Right lobe of liver (tissue), 6 donors: ENCODE measurements around the gene GATA6. TPM values are rescaled to one million over a fixed set of nuclear protein-coding genes. Genes with fewer than 3 reads are reported as not detected.

ENCODE experiments used
- ATAC-seq, 4 donors: fragments of 200-7000 bp; cut with Tn5 transposase; one replicate each; pipeline ENCODE4 v1.9.1; 2020; ENCODE audit warnings: mild to moderate bottlenecking in 4 of 4, moderate library complexity in 4 of 4
- DNase-seq, 3 donors: peaks; one replicate each; pipeline ENCODE4 v3.0.0-alpha.2; 2020
- H3K27ac ChIP-seq, 3 donors: fragments of 200-600 bp; one replicate each; pipeline ENCODE4 v1.8.0; 2022
- H3K27me3 ChIP-seq, 2 donors: fragments of 200-600 bp; one replicate each; pipeline ENCODE4 v1.8.0; 2022
- H3K36me3 ChIP-seq, 4 donors: fragments of 200-600 bp; sonication (generic) in 1 of 4; one replicate each; pipeline versions ENCODE4 v1.5.1 to v1.8.0; 2017 to 2022; ENCODE audit warnings: control low read depth in 1 of 4
- H3K4me1 ChIP-seq, 4 donors: fragments of 200-600 bp; sonication (generic) in 1 of 4; one replicate each; pipeline versions ENCODE4 v1.5.1 to v1.8.0; 2017 to 2022; ENCODE audit warnings: control low read depth in 1 of 4
- H3K4me3 ChIP-seq, 3 donors: fragments of 200-600 bp; one replicate each; pipeline ENCODE4 v1.8.0; 2022
- H3K9me3 ChIP-seq, 4 donors: fragments of 200-600 bp; sonication (generic) in 1 of 4; one replicate each; pipeline versions ENCODE4 v1.5.1 to v1.8.0; 2017 to 2022; ENCODE audit warnings: control low read depth in 1 of 4
- POLR2A ChIP-seq: fragments of 450-650 bp; IDR thresholded peaks from one replicate; pipeline ENCODE4 v1.6.1; 2017; ENCODE audit warnings: antibody characterized with exemption, mild to moderate bottlenecking
- WGBS: methylation state at CpG from one replicate; pipeline ENCODE4 v1.1.6; 2018; ENCODE audit warnings: low coverage, low lambda C conversion rate; ENCODE audit not compliant: insufficient coverage; ENCODE audit errors: missing lambda C conversion rate; 5-methylcytosine and 5-hydroxymethylcytosine counted together
- intact Hi-C, 2 donors: fragments of 100-400 bp; cut with DNase I; formaldehyde crosslinking; loops; one replicate each; pipeline versions ENCODE4 v1.11.2 to v1.14.1; 2022
- total RNA-seq, 6 experiments: library from RNA; depleted of rRNA in 2 of 6; stranded (reverse); fragments of >200 nt in 2 of 6; fragmentation: NEBNext Ultra II Directional in 3 of 6; extraction: Animal tissue kit (Norgen Biotek cat#: 25700) in 3 of 6; gene quantifications; one replicate each; pipeline versions ENCODE4 v1.1.0 to v1.2.4, GENCODE V29; 2016 to 2023
- TF ChIP-seq, protein P1 (sequence below), 4 donors: fragments of 200-600 bp in 3 of 4; fragments of 450-650 bp in 1 of 4; IDR thresholded peaks; one replicate each; pipeline versions ENCODE4 v1.5.1 to v1.8.0; 2016 to 2022; ENCODE audit warnings: antibody characterized with exemption in 4 of 4, mild to moderate bottlenecking in 2 of 4
- donor health status: DM: no; HTN: yes; CAD: no.
- donor health status: DM: no; HTN: no; CAD: no.
- donor health status: DM: no; HTN: no; CAD: no.
- donor health status: DM: no; HTN: yes; CAD: no.
- donor health status: DM: no; HTN: yes; CAD: no.

Gene GATA6
- total RNA-seq, 6 experiments from 2014 or later, result 8.0 to 14.0 (median 9.5) TPM

DNA sequence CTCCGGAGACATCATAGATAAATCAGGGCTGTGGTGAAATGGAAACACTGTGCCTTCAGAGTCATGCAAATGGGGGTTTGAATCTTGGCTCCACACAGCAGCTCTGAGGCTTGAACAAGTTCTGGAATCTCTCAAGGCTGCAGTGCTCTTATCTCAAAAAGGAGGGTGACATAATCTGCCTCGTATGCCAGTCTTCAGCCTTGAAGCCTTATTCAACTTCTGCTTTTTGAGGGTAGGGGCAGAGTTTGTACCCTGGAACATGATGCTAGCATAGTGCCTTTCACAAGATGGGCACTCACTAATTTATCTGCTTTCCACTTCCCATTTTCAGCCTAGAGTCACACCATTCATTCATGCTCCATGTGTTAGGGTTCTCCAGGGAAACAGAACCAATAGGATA lies 42.3 kb downstream of the GATA6 start:
- H3K4me3 ChIP-seq, result no peak overlapping the region
- intact Hi-C loops, result no loop called here
- no peak overlapping the region for H3K27ac ChIP-seq
- H3K27me3 ChIP-seq, result no peaks in the 10 kb centered on the region
- H3K4me1 ChIP-seq, result peaks cover 0 to 16% (median 0%) of the 10 kb centered on the region in 4 donors
- ATAC-seq (no peak), DNase-seq (no peak)
- H3K36me3 ChIP-seq, result no peaks in the 10 kb centered on the region
- TF ChIP-seq, protein P1, sequence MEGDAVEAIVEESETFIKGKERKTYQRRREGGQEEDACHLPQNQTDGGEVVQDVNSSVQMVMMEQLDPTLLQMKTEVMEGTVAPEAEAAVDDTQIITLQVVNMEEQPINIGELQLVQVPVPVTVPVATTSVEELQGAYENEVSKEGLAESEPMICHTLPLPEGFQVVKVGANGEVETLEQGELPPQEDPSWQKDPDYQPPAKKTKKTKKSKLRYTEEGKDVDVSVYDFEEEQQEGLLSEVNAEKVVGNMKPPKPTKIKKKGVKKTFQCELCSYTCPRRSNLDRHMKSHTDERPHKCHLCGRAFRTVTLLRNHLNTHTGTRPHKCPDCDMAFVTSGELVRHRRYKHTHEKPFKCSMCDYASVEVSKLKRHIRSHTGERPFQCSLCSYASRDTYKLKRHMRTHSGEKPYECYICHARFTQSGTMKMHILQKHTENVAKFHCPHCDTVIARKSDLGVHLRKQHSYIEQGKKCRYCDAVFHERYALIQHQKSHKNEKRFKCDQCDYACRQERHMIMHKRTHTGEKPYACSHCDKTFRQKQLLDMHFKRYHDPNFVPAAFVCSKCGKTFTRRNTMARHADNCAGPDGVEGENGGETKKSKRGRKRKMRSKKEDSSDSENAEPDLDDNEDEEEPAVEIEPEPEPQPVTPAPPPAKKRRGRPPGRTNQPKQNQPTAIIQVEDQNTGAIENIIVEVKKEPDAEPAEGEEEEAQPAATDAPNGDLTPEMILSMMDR (IDR thresholded peaks at IDR 0.05), result no peak
- TF ChIP-seq POLR2A, result no peak
- no peaks in the 10 kb centered on the region for H3K9me3 ChIP-seq
- 35% methylated on average over 2 of the region's 2 CpGs for WGBS

DNA sequence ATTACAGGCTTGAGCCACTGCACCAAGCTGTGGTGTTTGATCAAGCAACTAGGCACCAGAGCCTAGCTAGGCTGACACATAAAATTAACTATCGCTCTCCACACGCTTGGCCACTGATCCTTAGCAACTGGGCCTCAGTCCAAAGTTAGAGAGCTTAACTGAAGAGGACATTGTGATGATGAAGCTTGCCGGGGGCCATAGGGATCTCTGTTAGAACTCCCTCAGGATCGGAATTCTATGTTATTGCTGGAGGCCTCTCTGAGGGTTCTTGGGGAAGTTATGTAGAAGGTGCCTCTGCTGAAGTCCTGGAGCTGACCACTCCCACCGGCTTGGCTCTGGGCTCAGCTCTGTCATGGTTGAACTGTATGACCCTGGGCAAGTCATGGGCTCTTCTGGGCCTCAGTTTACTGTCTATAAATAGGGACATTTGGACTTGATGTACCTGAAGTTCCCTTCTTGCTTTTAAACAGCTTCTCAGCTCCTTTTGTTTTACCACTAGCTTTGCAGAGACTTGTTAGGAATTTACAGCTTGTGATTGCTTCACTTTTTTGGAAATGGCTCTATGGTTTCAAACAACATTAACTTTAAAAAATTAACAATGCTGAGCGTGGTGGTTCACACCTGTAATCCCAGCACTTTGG lies 44.1 kb downstream of the GATA6 start:
- ATAC-seq (no peak), DNase-seq (no peak)
- Histone ChIP-seq H3K4me1 (peaks cover 0 to 16% (median 0%) of the 10 kb centered on the region in 4 donors), H3K27ac (no peak overlapping the region), H3K4me3 (no peak overlapping the region), H3K27me3 (no peaks in the 10 kb centered on the region), H3K9me3 (no peaks in the 10 kb centered on the region), H3K36me3 (no peaks in the 10 kb centered on the region)
- intact Hi-C loops, result no loop called here
- TF ChIP-seq, protein P1 (IDR thresholded peaks at IDR 0.05), result no peak
- no peak for TF ChIP-seq POLR2A
- 100% methylated on average over 1 of the region's 6 CpGs for WGBS

DNA sequence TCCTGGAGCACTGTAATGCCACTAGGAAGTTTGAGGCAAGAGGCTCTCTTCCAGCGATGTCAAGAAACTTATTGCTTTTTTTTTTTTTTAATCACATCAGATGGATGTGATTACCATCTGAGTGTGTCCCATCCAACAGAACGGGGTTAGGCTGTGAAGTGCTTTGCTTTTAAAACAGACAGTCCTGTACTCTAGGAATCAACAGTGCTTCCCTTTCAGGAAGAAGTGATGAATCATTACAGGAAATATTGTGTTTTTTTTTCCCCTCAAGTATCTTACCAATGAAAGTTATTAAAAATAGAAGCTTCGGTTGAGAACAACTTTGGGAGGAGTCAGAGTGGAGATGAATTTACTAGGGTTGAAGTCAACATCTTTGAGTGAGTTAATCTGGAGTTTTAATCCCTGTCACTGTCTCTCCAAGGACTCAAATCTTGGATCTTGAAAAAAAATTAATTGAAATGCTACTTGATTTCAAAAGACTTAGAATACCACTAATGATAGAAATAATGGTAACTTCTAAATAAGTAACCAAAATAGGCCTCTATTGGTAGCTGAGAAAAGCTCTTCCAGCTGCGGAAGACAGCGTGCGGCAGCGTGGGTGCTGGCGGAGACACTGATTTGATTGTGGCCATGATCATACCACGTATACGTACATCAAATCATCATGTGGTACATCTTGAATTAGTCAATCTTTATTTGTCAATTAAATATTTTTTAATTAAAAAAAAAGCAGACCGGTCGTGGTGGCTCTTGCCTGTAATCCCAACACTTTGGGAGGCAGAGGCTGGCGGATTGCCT lies 45.5 kb downstream of the GATA6 start:
- DNase-seq (no peak), ATAC-seq (peak in 3 of 4 donors; percentile 36 to 72 (median 38))
- WGBS, result 81% methylated on average over 10 of the region's 13 CpGs

DNA sequence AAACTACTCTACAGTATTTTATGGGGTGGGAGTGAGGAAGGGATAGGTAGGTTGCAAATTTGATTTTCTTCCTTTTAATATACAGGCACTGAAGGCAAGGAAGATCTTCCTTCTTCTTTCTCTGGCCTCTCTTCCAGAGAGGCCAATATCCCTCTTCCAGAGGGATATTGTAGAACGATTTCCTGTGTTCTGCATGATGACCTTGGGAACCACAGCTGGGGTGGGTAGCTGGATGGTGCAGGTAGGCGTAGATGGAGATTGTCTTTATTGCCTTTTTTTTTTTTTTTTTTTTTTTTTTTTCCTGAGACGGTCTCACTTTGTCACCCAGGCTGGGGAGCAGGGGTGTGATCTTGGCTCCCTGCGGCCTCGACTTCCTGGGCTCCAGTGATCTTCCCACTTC lies 49.4 kb downstream of the GATA6 start:
- no peak for DNase-seq
- intact Hi-C loops, result no loop called here
- no peak for TF ChIP-seq POLR2A
- TF ChIP-seq, protein P1 (IDR thresholded peaks at IDR 0.05), result no peak
- no peaks in the 10 kb centered on the region for H3K4me1 ChIP-seq
- no peaks in the 10 kb centered on the region for H3K27me3 ChIP-seq
- WGBS, result 89% methylated on average over 3 of the region's 5 CpGs
- no peak overlapping the region for H3K4me3 ChIP-seq
- no peaks in the 10 kb centered on the region for H3K9me3 ChIP-seq
- H3K27ac ChIP-seq, result no peak overlapping the region
- no peak for ATAC-seq
- H3K36me3 ChIP-seq, result no peaks in the 10 kb centered on the region

More for the DNA sequence above, 45.5 kb downstream of the GATA6 start:
- intact Hi-C loops, result no loop called here
- H3K4me3 ChIP-seq, result no peak overlapping the region
- no peaks in the 10 kb centered on the region for H3K27me3 ChIP-seq
- peaks cover 0 to 11% (median 0%) of the 10 kb centered on the region in 4 donors for H3K4me1 ChIP-seq
- no peaks in the 10 kb centered on the region for H3K36me3 ChIP-seq
- H3K27ac ChIP-seq, result no peak overlapping the region
- H3K9me3 ChIP-seq, result no peaks in the 10 kb centered on the region
- TF ChIP-seq POLR2A, result no peak
- TF ChIP-seq, protein P1 (IDR thresholded peaks at IDR 0.05), result no peak
